GM12878 (cell line): Measurements from ENCODE around the gene SLC26A1. TPM values are rescaled to one million over a fixed set of nuclear protein-coding genes. Genes with fewer than 3 reads are reported as not detected.

ENCODE experiments used
- ATF7 ChIP-seq: fragments of 450-650 bp; IDR thresholded peaks from 2 replicates; pipeline ENCODE4 v1.6.1; 2016; ENCODE audit warnings: low read depth, mild to moderate bottlenecking
- CEBPZ ChIP-seq: fragments of 150-350 bp; IDR thresholded peaks from 2 replicates; pipeline ENCODE4 v1.6.1; 2016; ENCODE audit warnings: low read depth, low read length
- CHD2 ChIP-seq: IDR thresholded peaks from 2 replicates; pipeline ENCODE4 v1.6.1; 2011; ENCODE audit warnings: low read depth, low read length, improper control_type of control experiment, borderline replicate concordance
- CREB1 ChIP-seq: IDR thresholded peaks from 2 replicates; pipeline ENCODE4 v1.6.1; 2012; ENCODE audit warnings: low read depth, mild to moderate bottlenecking, inconsistent platforms
- FOS ChIP-seq: IDR thresholded peaks from 3 replicates; pipeline ENCODE4 v1.6.1; 2011; ENCODE audit warnings: borderline replicate concordance; ENCODE audit not compliant: insufficient read length; ENCODE audit errors: extremely low read depth
- IKZF2 ChIP-seq, 2 experiments: fragments of 450-650 bp; IDR thresholded peaks; 2 replicates each; pipeline ENCODE4 v1.6.1; 2017; ENCODE audit warnings: mild to moderate bottlenecking in 2 of 2, moderate library complexity in 2 of 2
- KDM1A ChIP-seq: fragments of 200-600 bp; sonication (generic); IDR thresholded peaks from 2 replicates; pipeline ENCODE4 v1.6.1; 2016; ENCODE audit warnings: borderline replicate concordance
- LARP7 ChIP-seq: fragments of 450-650 bp; IDR thresholded peaks from 2 replicates; pipeline ENCODE4 v1.6.1; 2017; ENCODE audit warnings: mild to moderate bottlenecking
- NBN ChIP-seq: fragments of 450-650 bp; IDR thresholded peaks from 2 replicates; pipeline ENCODE4 v1.6.1; 2016
- PAX5 ChIP-seq: IDR thresholded peaks from 2 replicates; pipeline ENCODE4 v1.6.1; 2011; ENCODE audit warnings: low read depth, low read length, borderline replicate concordance
- PBX3 ChIP-seq: IDR thresholded peaks from 2 replicates; pipeline ENCODE4 v1.6.1; 2011; ENCODE audit warnings: mild to moderate bottlenecking, low read depth, low read length, moderate library complexity; ENCODE audit not compliant: insufficient replicate concordance
- PML ChIP-seq: IDR thresholded peaks from 2 replicates; pipeline ENCODE4 v1.6.1; 2012; ENCODE audit warnings: low read length, inconsistent platforms
- POLR2AphosphoS5 ChIP-seq: IDR thresholded peaks from 2 replicates; pipeline ENCODE4 v1.6.1; 2011; ENCODE audit warnings: mild to moderate bottlenecking, low read length, inconsistent platforms
- SRF ChIP-seq, 2 experiments: IDR thresholded peaks; 2 replicates each; pipeline ENCODE4 v1.6.1; 2011; ENCODE audit warnings: low read depth in 2 of 2, low read length in 2 of 2, mild to moderate bottlenecking in 1 of 2, moderate library complexity in 1 of 2
- TAF1 ChIP-seq: IDR thresholded peaks from 2 replicates; pipeline ENCODE4 v1.6.1; 2011; ENCODE audit warnings: mild to moderate bottlenecking, low read depth, low read length, borderline replicate concordance
- USF2 ChIP-seq: IDR thresholded peaks from 2 replicates; pipeline ENCODE4 v1.6.1; 2011; ENCODE audit warnings: low read depth, low read length, improper control_type of control experiment, borderline replicate concordance
- ZBTB4 ChIP-seq: fragments of 450-650 bp; formaldehyde crosslinking; IDR thresholded peaks from 2 replicates; pipeline ENCODE4 v1.4.0; 2022; ENCODE audit warnings: mild to moderate bottlenecking, moderate library complexity
- ZNF217 ChIP-seq: fragments of 450-650 bp; IDR thresholded peaks from 2 replicates; pipeline ENCODE4 v1.6.1; 2017; ENCODE audit warnings: antibody characterized with exemption, mild to moderate bottlenecking
- polyA plus RNA-seq, 11 experiments: library from polyadenylated mRNA; depleted of rRNA in 4 of 11; unstranded in 6 of 11; stranded (reverse) in 5 of 11; fragments of >200 nt; fragmentation: Nextera tagmentation in 4 of 11; fragmentation: Illumina TruSeq in 1 of 11; extraction: Ambion mirVana in 4 of 11; extraction: Trizol in 1 of 11; gene quantifications; 1 replicate in 1 of 11; 2 replicates in 10 of 11; pipeline versions ENCODE4 v1.2.1 to v1.2.3, GENCODE V29; 2011 to 2016; ENCODE audit warnings: inconsistent platforms in 2 of 11, missing spikeins in 2 of 11, low read depth in 1 of 11
- total RNA-seq, 4 experiments: library from RNA; depleted of rRNA in 3 of 4; stranded (reverse); fragments of >200 nt in 3 of 4; fragmentation: Illumina TruSeq in 1 of 4; extraction: Trizol in 1 of 4; gene quantifications; 2 replicates each; pipeline versions ENCODE4 v1.2.1 to v1.2.3, GENCODE V29; 2013 to 2021
- TF ChIP-seq, protein P1 (sequence below): fragments of 450-650 bp; IDR thresholded peaks from 2 replicates; pipeline ENCODE4 v1.6.1; 2017; ENCODE audit warnings: mild to moderate bottlenecking, low read depth, inconsistent platforms; ENCODE audit not compliant: poor library complexity, severe bottlenecking

The SLC26A1 gene
- total and polyA plus RNA-seq, 10 of the 15 experiments (the other 5 are each of a cell fraction or from before 2014, with no cell fraction given): 0.05 to 0.96 (median 0.28) TPM; not detected in 5

GRCh38 chr4:1021386-1022050, 28.3 kb upstream of the SLC26A1 start (continued):
- TF ChIP-seq CHD2 (peak; percentile 68), LARP7 (0 out of 2 replicates have a peak, but pooled peaks have one; percentile 47), TAF1 (no peak), PML (no peak), USF2 (no peak), KDM1A (no peak), CREB1 (no peak), CEBPZ (no peak), IKZF2 (IDR thresholded peaks at IDR 0.05) (peak in 1 of 2 experiments; percentile 19; a peak in 2 of 4 replicates), ATF7 (peak; percentile 33), PBX3 (no peak), SRF (IDR thresholded peaks at IDR 0.05; ENCODE audit: low read depth in 2 of 2, low read length in 2 of 2) (peak in 1 of 2 experiments; percentile 58; a peak in 1 of 4 replicates), POLR2AphosphoS5 (no peak), NBN (peak; percentile 64; the same call in 1 of the 2 replicates), ZBTB4 (CRISPR knock-in tag) (no peak), ZNF217 (peak; percentile 22; the same call in 1 of the 2 replicates), PAX5 (peak; percentile 16; the same call in 1 of the 2 replicates), FOS (no peak)
- TF ChIP-seq, protein P1, sequence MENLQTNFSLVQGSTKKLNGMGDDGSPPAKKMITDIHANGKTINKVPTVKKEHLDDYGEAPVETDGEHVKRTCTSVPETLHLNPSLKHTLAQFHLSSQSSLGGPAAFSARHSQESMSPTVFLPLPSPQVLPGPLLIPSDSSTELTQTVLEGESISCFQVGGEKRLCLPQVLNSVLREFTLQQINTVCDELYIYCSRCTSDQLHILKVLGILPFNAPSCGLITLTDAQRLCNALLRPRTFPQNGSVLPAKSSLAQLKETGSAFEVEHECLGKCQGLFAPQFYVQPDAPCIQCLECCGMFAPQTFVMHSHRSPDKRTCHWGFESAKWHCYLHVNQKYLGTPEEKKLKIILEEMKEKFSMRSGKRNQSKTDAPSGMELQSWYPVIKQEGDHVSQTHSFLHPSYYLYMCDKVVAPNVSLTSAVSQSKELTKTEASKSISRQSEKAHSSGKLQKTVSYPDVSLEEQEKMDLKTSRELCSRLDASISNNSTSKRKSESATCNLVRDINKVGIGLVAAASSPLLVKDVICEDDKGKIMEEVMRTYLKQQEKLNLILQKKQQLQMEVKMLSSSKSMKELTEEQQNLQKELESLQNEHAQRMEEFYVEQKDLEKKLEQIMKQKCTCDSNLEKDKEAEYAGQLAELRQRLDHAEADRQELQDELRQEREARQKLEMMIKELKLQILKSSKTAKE: no peak
